Subcutaneous abdominal adipose tissue (tissue), 5 donors: Measurements from ENCODE around the gene HAPLN2.

Source experiments
- H3K27ac ChIP-seq: one replicate; pipeline ENCODE4 v1.7.0; 2013; ENCODE audit warnings: low read depth, mild to moderate bottlenecking, inconsistent platforms, low read length, moderate library complexity
- H3K27me3 ChIP-seq, 5 donors: one replicate each; pipeline ENCODE4 v1.7.0; 2013; ENCODE audit warnings: low read length in 5 of 5, inconsistent platforms in 1 of 5; ENCODE audit not compliant: control insufficient read depth in 5 of 5, insufficient read depth in 4 of 5
- H3K36me3 ChIP-seq, 5 donors: one replicate each; pipeline ENCODE4 v1.7.0; 2013; ENCODE audit warnings: low read length in 5 of 5; ENCODE audit not compliant: control insufficient read depth in 5 of 5, insufficient read depth in 5 of 5
- H3K4me1 ChIP-seq, 5 donors: one replicate each; pipeline ENCODE4 v1.7.0; 2013; ENCODE audit warnings: low read length in 5 of 5, mild to moderate bottlenecking in 3 of 5, moderate library complexity in 1 of 5; ENCODE audit not compliant: control insufficient read depth in 5 of 5, insufficient read depth in 5 of 5
- H3K4me3 ChIP-seq, 5 donors: one replicate each; pipeline ENCODE4 v1.7.0; 2013; ENCODE audit warnings: low read length in 5 of 5, low read depth in 1 of 5
- H3K9ac ChIP-seq, 5 donors: one replicate each; pipeline ENCODE4 v1.7.0; 2013; ENCODE audit warnings: low read length in 5 of 5, mild to moderate bottlenecking in 4 of 5, moderate library complexity in 3 of 5
- H3K9me3 ChIP-seq, 5 donors: one replicate each; pipeline ENCODE4 v1.7.0; 2013; ENCODE audit warnings: low read length in 5 of 5; ENCODE audit not compliant: control insufficient read depth in 5 of 5
- donor health status: healthy.
- donor health status: healthy.
- donor health status: healthy.
- donor health status: healthy.
- donor health status: healthy.

Gene HAPLN2

GRCh38 chr1:156673387-156674121 is 54.3 kb downstream of the HAPLN2 start:
- peaks cover 16 to 47% (median 26%) of the 10 kb centered on the region in 5 donors for H3K27me3 ChIP-seq
- peak overlapping the region in 1 of 5 donors; percentile 69 for H3K4me3 ChIP-seq
- peaks cover 0 to 28% (median 8%) of the 10 kb centered on the region in 5 donors for H3K36me3 ChIP-seq
- H3K9me3 ChIP-seq = no peaks in the 10 kb centered on the region
- H3K4me1 ChIP-seq = peaks cover 2 to 75% (median 32%) of the 10 kb centered on the region in 5 donors
- H3K27ac ChIP-seq = peak overlapping the region; percentile 16
- peak overlapping the region in 1 of 5 donors; percentile 51 for H3K9ac ChIP-seq
